Activated CD4-positive, alpha-beta T cell treated with anti-CD3 and anti-CD28 coated beads, Interleukin-2, amount 50 U/mL, for 4 hours (primary cell): ENCODE measurements around the gene PFN4.

Experiments used
- DNase-seq, 2 experiments: peaks; one replicate each; pipeline ENCODE4 v3.0.0-alpha.2; 2020

Gene PFN4

DNA sequence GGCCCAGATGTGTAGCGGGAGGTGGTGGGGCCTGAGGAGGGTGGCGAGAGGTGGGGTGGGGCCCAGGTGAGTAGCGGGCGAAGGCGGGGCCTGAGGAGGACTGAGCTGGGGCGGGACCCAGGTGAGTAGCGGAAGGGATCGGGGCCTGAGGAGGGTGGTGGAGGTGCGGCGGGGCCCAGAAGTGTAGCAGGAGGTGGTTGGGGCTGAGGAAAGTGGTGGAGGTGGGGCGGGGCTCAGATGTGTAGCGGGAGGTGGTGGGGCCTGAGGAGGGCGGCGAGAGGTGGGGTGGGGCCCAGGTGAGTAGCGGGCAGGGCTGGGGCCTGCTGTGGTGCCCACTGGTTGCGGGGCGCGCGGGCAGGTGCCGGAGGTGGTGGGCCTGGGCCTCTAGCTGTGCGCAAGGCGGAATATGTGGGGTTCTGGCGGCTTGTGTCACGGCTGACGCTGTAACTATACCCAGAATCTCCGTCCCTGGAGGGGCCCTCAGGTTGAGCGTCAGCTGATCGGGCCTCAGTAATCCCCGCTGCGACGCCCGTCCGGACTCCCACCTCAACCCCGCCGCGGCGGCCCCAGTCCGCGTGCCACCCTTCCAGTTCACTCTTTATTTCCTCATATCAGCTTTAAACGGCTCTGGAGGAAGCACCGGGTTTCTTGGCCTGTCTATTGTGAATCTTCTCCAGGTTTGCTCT is 46.1 kb downstream of the PFN4 start:
- DNase-seq = no peak

DNA sequence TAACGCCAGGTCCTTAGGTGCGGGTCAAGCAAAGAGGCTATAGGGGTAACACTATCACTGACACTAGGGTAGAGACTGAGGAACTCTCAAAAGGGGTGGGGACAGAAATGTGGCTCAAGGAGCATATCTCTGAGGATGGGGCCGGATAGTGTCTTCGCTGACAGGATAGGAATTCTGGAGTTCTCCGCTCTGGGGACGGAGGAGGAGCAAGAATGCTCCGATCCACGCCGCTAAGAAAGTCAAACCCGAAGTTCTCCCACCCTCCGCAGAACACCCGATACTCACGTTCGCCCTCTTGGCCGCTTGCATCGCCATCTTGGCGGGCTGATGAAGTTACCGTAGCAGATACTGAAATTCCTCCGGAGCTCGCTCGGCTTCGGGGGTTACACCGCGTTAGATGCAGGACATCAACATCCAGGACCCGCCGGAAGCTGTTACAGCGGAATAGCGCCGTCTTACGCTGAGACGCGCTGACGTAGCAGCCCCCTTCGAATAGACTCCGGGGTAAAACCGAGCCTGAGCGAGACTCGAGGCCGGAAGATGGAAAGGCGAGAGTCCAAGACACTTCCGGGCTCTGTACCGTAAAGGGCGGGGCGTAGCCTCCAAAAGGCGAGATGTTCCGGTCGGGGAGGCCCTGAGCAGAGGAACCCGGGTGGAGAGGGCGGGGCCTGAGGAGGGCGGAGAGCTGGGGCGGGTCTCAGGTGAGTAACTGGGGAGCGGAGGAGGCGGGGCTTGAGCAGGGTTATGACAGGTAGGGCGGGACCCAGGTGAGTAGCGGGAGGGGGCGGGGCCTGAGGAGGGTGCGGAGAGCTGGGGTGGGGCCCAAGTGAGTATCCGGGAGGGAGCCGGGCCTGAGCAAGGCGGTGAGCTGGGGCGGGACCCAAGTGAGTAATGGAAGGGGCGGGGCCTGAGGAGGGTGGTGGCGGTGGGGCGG is 47.0 kb downstream of the PFN4 start, which contains the start of gene SF3B6:
Gene SF3B6, minus strand, starts transcription at position 412 of the 934 bp plus-strand sequence. Its CDS starts 97 bp downstream, at position 315.
- DNase-seq = peak; percentile 100

DNA sequence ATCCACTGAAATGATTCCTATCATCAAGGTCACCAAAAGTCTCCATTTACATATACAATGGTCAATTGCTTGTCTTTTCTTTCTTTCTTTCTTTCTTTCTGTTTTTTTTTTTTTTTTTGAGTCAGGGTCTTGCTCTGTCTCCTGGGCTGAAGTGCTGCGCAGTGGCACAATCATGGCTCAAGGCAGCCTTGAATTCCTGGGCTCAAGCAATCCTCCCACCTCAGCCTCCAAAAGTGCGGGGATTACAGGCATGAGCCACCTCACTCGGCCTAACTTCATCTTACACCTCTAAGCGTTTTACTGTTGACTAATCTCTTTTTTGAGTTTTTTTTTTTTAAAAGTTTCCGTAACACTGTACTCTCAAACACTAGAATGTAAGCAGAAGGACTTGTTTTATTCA is 47.9 kb downstream of the PFN4 start:
- DNase-seq = no peak

DNA sequence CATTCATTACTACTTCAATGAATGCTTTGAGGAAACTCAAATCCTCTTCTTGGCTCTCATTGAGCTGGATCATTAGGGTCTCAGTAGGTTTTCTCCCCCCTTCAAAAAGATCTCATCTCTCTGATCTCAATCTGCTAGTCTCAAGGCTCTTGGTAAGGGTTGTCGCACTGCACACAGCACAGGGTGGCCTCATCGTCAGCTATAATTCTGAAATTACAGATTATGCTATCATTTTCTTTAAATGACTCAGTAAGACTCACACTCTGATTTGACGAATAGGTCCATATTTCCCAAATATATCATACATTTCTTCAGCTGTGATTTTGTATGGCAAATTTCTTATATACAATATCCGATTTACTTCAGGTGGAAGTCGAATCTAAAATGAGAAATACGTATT is 49.3 kb downstream of the PFN4 start:
- no peak for DNase-seq

DNA sequence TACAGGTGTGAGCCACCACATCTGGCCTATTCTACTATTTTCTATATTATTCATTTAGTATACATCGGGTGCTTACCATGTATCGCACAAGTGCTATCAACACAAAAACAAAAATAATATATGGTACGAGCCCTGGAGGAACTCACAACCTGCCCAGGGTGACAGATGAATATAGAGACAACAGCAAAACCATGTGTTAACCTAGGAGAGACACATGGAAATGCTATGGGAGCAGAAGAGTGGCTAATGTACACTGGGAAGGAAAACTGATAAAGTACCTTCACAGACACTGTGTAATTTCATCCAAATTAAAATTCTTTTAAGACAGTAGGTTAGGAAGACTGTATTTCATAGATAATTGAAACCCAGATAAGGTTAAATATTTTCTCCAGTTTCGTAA is 50.9 kb downstream of the PFN4 start:
- no peak for DNase-seq

DNA sequence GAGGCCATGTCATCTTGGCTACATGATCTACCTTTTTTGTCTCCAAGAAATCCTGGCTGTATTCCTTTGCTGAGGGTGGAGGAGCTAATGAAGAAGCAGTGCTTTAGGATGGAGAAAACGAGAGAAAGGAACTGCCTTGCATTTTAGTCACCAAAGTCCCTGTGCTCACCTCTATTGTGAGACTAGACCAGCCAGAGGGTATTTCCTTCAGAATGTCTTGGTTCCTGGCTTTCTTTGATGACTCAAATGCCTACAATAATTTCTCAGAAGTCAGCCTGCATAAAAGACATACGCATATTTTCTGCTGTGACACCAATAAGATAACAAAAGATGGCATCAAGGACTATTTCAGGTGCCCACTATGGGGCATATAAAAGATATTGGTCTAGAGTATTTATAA is 57.8 kb downstream of the PFN4 start:
- no peak for DNase-seq
